HG03457 (cell line): ENCODE measurements around the gene ENO2.

Source experiments
- ATAC-seq: cut with Tn5 transposase; IDR thresholded peaks from one replicate; pipeline ENCODE4 v1.9.1; 2021; ENCODE audit warnings: moderate number of reproducible peaks; ENCODE audit not compliant: unreplicated experiment

Gene ENO2

DNA sequence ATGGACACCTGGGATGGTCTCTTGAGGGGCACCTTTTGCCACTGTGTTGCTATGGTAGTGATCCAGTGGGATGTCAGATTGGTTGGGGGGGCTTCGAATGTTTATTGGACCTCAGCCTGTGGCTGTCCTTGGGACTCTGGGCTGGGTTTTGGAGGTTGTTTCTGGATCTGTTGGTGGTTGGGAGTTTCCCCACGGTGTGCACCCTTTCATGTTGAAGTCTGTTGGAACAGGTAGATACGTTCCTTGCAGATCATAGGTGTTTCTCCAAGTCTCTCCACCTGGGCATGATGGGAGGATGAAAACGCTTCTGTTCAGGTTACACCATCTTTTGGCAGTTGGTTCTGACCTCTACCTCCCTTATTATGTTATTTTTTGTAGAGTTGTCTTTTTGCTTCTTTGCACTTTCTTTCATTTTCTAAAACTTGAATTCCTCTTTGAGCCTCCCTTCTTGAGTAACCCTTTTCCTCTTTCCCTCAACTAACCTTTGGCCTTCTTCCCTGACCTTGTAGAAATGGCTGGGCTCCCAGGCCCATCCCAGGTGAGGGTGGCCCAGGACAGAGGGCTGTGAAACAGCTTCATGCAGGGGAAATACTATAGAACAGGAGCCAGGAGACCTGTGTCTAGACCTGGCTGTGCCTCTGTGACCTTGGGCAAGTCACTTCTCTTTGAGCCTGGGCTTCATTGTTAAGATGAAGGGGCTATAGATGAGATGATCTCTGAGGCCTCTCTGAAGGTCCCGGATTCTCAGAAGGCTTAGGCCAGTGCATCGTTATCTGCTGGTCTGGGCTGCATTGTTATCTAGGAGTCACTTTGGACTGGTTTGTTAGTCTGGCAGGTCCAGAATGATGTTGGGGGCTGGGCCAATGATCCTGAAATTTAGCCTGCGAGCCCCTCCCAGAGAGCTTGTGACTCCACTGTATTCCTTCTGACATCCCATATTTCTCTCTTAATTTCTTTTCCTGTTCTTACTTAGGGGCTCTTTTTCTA lies 15.4 kb downstream of the ENO2 start:
- ATAC-seq, result no peak

DNA sequence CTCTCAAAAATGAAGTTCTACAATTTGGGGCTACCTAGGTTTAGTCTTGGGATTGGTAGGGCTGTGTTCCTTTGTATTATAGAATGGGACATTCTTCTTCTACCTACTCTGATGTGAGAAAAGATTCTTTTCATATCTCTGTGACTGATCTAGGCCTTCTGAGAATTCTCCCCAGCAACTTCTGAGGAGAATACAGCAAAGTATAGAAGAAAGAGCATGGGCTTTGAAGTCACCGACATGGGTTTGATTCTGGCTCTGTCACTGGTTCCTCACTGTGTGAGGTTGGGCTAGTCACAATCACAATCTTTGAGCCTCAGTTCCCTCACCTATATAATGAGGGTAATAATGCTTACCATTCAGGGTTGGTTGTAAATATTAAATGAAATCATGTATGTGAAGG lies 18.4 kb downstream of the ENO2 start:
- no peak for ATAC-seq

DNA sequence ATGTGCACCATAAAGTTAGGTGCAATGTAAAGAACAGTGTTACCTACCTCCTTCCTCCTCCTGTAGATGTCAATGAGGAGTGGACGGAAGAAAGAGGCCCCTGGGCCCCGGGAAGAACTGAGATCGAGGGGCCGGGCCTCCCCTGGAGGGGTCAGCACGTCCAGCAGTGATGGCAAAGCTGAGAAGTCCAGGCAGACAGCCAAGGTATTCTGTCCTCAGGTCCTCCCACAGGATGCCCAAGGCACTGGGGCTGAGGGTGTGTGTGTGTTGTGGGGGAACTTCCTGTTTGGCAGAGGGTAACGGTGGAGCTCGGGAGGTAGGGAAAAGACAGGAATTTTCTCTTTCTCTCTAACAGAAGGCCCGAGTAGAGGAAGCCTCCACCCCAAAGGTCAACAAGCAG lies 19.7 kb downstream of the ENO2 start:
- ATAC-seq, result no peak

- ATAC-seq, result no peak
Observed at GRCh38 chr12:6935371-6936193, 21.2 kb downstream of the ENO2 start.

- ATAC-seq, result no peak
Observed at GRCh38 chr12:6936194-6936635, 21.8 kb downstream of the ENO2 start.

- ATAC-seq, result peak; percentile 3
Observed at GRCh38 chr12:6936636-6937480, 22.5 kb downstream of the ENO2 start.

DNA sequence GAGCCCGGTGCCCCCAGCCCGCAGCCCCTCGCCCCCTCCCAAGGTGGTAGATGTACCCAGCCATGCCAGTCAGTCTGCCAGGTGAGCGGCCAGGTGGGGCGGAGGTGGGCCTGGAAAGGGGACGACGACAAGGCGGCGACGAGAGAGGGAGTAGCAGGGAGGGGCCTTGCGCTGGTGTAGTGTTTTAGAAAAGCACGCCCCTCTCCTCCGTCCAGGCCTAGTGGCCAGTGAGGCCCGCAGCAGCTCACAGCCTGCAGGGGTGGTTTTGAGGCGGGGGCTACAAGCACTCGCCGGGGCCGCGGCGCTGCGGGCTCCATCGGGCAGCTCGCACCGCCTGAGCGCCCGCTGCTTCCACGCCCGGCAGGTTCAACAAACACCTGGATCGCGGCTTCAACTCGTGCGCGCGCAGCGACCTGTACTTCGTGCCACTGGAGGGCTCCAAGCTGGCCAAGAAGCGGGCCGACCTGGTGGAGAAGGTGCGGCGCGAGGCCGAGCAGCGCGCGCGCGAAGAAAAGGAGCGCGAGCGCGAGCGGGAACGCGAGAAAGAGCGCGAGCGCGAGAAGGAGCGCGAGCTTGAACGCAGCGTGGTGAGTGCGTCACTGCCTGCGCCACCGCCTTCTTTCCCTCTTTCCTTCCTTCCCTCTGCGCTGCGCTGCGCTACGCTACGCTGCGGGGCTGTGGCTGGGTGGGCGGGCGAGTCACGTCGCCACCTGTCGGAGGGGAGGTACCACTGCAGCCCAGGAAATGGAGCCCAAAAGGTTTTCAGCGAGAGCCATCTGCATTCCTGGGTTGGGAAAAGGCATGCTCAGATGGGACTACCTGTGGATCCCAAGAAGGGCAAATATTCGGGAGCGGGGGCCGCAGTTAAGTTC lies 23.3 kb downstream of the ENO2 start:
- ATAC-seq, result peak; percentile 68

DNA sequence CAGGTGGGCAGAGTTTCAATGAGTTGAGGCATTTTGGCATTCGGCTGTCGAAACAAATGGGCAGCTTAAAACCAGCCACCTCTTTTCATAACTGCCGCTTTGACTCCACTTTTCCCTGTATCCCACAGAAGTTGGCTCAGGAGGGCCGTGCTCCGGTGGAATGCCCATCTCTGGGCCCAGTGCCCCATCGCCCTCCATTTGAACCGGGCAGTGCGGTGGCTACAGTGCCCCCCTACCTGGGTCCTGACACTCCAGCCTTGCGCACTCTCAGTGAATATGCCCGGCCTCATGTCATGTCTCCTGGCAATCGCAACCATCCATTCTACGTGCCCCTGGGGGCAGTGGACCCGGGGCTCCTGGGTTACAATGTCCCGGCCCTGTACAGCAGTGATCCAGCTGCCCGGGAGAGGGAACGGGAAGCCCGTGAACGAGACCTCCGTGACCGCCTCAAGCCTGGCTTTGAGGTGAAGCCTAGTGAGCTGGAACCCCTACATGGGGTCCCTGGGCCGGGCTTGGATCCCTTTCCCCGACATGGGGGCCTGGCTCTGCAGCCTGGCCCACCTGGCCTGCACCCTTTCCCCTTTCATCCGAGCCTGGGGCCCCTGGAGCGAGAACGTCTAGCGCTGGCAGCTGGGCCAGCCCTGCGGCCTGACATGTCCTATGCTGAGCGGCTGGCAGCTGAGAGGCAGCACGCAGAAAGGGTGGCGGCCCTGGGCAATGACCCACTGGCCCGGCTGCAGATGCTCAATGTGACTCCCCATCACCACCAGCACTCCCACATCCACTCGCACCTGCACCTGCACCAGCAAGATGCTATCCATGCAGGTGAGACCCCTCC lies 24.2 kb downstream of the ENO2 start:
- ATAC-seq, result no peak

GRCh38 chr12:6939191-6939540 lies 24.8 kb downstream of the ENO2 start:
- no peak for ATAC-seq

- ATAC-seq, result no peak
Observed at GRCh38 chr12:6941267-6941666, 26.9 kb downstream of the ENO2 start.

DNA sequence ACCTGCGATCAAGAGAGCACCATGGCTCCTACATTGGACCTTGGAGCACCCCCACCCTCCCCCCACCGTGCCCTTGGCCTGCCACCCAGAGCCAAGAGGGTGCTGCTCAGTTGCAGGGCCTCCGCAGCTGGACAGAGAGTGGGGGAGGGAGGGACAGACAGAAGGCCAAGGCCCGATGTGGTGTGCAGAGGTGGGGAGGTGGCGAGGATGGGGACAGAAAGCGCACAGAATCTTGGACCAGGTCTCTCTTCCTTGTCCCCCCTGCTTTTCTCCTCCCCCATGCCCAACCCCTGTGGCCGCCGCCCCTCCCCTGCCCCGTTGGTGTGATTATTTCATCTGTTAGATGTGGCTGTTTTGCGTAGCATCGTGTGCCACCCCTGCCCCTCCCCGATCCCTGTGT lies 27.4 kb downstream of the ENO2 start:
- ATAC-seq, result no peak

DNA sequence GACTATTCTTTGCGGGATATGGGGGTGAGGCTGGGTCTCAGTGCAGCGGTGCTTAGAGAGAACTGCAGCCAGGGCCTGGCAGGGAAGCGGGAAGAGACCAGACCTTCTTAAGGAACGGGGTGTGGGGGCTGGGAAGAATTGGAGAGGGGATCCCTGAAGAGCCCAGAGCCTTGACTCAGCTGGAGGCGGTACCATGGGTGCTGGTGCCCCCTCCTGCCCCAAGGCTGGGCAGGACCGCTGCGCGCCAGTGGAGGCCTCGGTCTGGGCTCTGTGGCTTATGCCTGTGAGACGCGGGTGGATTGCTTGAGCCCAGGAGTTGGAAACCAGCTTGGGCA lies 27.9 kb downstream of the ENO2 start:
- ATAC-seq, result no peak

DNA sequence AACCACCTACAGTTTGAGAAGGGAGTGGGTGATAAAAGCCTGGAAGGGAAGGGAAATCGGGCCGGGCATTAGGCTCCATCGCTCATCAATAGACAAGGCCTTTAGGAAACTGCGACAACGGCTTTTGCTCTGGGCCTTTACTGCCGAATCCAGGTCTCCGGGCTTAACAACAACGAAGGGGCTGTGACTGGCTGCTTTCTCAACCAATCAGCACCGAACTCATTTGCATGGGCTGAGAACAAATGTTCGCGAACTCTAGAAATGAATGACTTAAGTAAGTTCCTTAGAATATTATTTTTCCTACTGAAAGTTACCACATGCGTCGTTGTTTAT lies 29.0 kb downstream of the ENO2 start:
- peak; percentile 23 for ATAC-seq

DNA sequence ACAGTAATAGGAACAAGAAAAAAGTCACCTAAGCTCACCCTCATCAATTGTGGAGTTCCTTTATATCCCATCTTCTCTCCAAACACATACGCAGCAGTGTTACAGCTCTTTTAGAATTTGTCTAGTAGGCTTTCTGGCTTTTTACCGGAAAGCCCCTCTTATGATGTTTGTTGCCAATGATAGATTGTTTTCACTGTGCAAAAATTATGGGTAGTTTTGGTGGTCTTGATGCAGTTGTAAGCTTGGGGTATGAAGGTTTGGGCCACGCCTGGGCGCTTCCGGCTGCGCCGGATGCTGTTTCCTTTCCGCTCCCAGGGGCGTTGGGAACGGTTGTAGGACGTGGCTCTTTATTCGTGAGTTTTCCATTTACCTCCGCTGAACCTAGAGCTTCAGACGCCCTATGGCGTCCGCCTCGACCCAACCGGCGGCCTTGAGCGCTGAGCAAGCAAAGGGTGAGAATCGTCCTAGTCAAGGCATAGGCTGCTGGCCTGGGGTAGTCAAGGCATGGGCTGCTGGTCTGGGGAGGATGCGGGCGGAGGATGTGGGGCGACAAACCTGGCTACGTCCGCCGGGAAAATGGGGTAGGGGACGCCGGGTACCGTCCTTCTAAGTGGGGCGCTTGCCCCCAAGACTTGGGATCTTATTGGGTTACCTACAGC lies 29.5 kb downstream of the ENO2 start, which contains the start of the genes C12orf57 and RNU7-1:
Gene C12orf57, plus strand, starts transcription at position 301 of the 659 bp plus-strand sequence. Its CDS starts 100 bp downstream, at position 401.
Gene RNU7-1, plus strand, starts transcription at position 95 of the 659 bp plus-strand sequence.
- peak; percentile 31 for ATAC-seq

DNA sequence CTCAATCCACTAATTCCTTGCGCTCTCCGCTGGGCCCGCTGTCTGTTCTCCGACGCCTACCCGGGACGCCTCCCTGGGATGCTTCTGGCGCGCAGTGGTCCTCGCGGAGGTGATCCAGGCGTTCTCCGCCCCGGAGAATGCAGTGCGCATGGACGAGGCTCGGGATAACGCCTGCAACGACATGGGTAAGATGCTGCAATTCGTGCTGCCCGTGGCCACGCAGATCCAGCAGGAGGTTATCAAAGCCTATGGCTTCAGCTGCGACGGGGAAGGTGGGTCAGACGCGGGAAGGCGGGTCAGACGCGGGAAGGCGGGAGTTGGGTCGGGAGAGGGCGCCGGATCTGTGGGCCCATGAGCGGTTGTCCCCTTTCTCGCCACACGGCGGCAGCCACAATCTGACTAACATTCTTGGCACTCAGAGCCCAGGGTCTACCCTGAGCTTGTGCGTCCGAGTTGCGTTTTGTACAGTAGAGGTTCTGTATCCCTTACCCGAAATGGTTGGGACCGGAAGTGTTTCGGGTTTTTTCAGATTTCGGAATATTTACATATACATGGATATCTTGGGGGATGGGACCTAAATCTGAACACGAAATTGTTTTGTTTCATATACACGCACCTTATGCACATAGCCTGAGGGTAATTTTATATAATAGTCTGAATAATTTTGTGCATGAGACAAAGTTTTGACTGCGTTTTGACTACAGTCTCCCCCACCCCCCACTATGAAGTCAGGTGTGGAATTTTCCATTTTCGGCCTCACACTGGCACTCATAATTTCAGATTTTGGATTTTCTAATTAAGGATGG lies 30.2 kb downstream of the ENO2 start:
- peak; percentile 33 for ATAC-seq

GRCh38 chr12:6945613-6946012 lies 31.2 kb downstream of the ENO2 start:
- no peak for ATAC-seq

GRCh38 chr12:6946033-6946919 lies 31.9 kb downstream of the ENO2 start:
- ATAC-seq, result no peak
